Activated CD4-positive, CD25-positive, alpha-beta regulatory T cell treated with anti-CD3 and anti-CD28 coated beads, Interleukin-2, amount 50 U/mL, for 16 hours (primary cell): ENCODE measurements around the gene MFSD2B.
"Not testable (repeated sequence)": the region's sequence is repeated elsewhere in the genome, so short reads cannot be mapped to it uniquely, and the experiment has no call there.

Experiments used
- DNase-seq: peaks from one replicate; pipeline ENCODE4 v3.0.0-alpha.2; 2020; ENCODE audit warnings: low read depth, low spot score

Gene MFSD2B

GRCh38 chr2:24009680-24010476 lies at the start of gene MFSD2B:
TSS of gene MFSD2B (plus strand) at chr2:24010085. CDS start at chr2:24010097, 12 bp downstream.
- DNase-seq: no peak

- no peak for DNase-seq
Observed at GRCh38 chr2:23967846-23968245, 42.0 kb upstream of the MFSD2B start.

DNA sequence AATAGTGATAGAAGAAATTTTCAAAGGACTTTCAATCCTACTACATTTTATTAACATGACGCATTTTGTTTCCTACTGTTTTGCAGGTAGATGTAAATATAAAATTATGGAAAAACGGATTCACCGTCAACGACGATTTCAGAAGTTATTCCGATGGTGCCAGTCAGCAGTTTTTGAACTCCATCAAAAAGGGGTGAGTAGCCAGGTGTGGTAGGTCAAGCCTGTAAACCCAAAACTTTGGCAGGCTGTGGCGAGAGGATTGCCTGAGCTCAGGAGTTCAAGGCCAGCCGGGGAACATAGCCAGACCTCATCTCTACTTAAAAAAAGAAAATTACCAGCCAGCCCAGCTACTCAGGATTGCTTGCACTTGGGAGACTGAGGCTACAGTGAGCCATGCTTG lies 33.0 kb upstream of the MFSD2B start:
- no peak for DNase-seq

- DNase-seq: no peak
Observed at GRCh38 chr2:23988371-23988770, 21.5 kb upstream of the MFSD2B start.

- no peak for DNase-seq
Observed at GRCh38 chr2:23992931-23993330, 17.0 kb upstream of the MFSD2B start.

GRCh38 chr2:23993736-23994269 lies 16.1 kb upstream of the MFSD2B start:
- DNase-seq: no peak

GRCh38 chr2:23994567-23994966 lies 15.3 kb upstream of the MFSD2B start:
- DNase-seq: no peak

DNA sequence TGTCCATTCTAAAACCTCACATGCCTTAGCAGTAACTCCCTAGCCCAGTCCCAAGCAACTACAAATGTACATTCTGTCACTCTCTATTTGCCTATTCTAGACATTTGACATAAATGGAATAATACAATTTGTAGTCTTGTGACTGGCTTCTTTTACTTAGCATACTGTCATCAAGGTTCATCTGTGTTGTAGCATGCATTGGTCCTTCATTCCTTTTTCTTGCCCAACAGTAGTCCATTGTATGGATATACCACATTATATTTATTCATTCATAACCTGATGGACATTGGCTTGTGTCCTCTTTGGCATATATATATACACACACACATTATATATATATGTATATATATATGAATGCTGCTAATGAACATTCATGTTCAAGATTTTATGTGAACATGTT lies 2.2 kb upstream of the MFSD2B start:
- DNase-seq: no peak

DNA sequence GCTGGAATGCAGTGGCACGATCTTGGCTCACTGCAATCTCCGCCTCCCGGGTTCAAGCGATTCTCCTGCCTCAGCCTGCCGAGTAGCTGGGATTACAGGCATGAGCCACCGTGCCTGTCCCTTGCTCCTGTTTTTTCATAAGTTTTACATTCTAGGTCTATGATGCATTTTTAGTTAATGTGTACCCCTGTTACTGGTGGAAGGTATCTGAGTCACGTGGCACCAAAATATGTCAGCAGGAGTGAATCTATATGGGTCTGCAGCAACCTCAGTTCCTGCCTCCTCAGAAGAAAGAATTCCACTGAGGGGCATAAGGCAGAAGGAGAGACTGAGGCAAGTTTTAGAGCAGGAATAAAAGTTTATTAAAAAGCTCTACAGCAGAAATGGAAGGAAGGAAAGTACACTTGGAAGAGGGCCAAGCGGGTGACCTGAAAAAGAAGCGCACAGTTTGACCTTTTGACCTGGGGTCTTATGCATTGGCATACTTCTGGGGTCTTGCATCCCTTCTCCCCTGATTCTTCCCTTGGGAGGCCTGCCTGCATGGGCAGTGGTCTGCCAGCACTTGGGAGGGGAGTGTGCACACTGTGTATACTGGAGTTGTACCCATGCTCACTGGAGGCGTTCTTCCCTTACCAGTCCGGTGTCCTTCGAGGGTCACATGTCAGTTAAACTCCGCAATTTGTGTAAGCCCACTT lies 1.1 kb upstream of the MFSD2B start:
- DNase-seq: no peak

DNA sequence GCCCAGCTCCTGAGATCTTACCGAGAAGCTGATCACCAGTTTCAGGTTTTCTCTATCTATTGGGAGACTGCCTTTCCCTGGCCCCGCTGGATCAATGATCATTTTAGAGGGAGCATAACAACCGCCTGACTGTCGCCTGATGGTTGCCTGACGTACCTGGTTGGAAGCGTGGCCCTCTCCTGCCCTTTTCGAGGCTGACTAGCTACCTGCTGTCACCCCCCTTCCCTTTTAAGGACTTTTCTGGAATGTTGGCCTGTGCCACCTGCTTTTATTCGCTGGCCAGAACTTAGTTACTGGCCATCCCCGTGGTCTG lies 562 bp upstream of the MFSD2B start:
- DNase-seq: no peak

DNA sequence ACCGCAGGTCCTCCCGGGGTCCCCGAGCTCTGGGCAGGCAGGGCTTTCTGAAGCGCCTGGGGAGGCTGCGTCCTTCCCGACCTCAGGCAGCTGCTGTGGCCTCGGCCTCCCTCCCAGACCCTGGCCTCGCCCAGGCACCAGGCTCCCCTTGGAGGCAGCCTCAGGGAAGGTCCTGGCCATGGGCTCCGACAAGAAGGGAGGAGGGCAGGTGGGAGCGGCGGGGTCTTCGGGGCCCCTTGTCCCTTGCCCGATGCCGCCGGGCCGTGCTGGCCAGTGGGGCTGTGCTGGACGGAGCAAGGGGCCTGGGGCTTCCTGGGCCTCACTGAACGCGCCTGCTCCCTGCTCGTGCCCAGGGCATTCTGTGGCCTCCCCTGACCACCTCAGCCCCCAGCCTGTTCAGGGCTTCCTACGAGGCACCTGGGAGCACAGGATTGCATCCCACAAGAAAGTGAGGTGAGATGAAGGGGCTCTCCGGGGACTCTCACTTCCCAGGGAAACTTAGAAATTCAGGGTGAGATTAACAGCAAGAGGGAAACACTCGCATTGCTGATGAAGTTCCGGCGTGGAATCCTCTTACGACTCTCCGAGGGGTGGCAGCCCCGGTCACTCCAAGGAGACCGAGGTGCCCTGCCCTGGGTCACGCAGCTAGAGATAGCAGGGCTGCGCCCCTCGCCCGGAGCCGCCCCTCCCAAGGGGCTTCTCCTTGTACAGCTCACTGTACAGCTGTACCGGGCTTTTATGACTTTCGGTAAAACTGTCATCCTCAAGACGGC lies 778 bp downstream of the MFSD2B start:
- DNase-seq: no peak

DNA sequence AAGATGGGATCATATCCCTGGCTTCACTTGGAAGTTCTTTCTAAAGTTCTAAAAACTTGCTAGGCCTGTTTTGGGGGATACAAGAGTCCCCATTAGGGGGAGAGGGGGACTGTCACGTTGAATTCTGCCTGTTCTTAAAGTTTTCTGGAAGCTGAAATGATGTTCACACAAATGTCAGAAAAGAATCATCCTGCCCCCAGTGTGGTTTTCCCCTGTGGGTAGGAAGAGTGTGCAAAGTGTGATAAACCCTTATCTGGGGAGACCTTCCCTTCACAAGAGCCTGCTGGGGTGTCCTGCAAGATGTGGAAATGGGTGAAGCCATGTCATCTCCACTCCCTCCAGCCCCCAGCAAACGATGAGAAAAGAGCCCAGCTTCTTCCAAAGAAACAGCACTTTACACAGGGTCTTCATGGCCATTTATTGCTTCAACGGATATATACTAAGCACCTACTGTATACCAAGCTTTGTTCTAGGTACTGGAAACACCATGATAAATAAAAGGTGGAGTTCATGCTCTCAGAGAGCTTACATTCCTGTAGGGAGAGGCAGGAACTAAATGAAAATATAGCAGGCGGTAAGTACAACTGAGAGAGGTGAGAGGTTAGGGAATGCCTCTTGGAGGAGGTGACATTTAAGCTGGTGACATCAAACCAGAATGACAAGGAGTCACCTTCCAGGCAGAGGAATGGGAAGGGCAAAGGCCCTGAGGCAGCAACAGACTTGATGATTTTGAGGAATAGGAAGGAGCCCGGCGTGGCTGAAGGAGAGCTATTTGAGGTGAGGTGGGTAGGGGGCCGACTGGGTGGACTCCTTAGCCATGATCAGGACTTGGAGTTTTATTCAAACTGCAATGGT lies 1.6 kb downstream of the MFSD2B start:
- no peak for DNase-seq

DNA sequence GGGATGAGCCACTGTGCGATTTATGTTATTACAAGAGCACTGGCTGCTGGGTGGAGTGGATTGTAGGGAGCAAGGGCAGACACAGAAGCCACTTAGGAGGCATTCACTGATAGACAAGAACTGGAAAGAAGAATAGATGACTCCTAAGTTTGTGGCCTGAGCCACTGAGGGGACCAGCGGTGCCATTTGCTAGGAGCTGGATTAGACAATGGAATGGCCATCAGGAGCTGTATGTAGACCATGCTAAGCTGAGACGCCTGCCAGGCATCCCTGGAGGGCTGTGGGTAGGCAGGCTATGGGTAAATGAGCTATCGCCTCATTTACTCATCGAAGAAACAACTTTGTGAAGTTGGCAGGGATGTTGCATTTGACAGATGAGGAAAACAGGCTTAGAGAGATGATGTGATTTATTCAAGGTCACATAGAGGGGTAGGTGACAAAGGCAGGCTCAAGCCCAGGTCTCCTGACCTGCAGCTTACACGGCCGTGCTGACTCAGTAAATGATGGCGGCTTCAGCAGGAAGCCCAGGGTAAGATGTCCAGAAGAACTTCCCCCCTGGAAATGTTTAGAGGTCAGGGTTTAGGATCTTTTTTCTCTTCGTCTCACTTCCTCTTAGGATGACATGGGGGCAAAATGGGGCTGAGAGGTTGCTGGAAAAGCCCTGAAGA lies 2.8 kb downstream of the MFSD2B start:
- no peak for DNase-seq

GRCh38 chr2:24014902-24015301 lies 5.0 kb downstream of the MFSD2B start:
- not testable (repeated sequence) for DNase-seq

DNA sequence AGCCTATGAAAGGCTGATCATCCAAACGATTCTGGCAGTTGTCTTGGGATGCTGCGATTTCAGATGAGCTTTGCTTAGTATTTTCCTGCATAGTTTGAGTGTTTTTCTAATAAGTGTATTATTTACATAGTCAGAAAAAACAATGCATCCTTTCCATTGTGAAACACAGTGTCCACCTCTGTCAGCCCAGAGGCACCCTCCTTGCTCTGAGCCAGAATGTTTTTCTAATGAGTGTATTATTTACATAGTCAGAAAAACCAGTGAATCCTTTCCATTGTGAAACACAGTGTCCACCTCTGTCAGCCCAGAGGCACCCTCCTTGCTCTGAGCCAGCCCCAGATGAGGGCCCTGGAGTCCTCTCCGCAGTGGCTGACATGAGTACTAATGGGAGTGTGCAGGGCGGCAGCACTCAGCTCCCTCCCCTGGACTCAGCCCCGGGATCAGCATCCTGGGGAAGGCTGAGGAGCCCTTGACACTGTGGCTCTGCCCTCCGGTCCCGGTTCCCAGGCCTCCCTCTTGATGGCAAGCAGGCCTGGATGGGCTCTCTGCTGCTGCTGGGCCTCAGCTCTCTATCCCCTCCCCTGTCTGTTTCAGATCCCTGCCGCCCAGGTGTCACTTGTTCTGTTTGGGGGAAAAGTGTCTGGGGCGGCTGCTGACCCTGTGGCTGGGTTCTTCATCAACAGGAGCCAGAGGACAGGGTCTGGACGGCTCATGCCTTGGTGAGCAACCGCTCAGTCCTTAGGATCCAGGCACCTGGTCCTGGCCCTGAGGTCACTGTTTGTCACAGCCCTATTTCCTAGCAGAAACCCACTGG lies 5.9 kb downstream of the MFSD2B start:
- DNase-seq: no peak

DNA sequence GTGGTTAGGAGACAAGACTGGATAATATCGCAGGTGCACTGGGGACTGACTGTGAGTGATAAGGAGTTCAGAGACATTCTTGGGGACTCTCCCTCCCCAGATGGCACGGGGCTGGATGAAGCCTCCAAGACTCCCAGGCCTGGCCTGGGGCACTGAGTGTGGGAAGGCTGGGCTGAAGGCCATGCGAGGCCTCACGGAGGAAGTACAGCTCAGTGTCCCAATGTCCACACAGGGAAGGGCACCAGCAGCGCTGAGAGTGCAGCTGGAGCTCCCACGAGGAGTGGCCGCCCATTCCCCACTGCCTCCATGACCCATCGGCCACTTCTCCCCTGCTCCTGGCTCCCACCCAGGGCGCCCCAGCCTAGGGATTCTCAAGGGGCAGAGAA lies 6.5 kb downstream of the MFSD2B start:
- no peak for DNase-seq

DNA sequence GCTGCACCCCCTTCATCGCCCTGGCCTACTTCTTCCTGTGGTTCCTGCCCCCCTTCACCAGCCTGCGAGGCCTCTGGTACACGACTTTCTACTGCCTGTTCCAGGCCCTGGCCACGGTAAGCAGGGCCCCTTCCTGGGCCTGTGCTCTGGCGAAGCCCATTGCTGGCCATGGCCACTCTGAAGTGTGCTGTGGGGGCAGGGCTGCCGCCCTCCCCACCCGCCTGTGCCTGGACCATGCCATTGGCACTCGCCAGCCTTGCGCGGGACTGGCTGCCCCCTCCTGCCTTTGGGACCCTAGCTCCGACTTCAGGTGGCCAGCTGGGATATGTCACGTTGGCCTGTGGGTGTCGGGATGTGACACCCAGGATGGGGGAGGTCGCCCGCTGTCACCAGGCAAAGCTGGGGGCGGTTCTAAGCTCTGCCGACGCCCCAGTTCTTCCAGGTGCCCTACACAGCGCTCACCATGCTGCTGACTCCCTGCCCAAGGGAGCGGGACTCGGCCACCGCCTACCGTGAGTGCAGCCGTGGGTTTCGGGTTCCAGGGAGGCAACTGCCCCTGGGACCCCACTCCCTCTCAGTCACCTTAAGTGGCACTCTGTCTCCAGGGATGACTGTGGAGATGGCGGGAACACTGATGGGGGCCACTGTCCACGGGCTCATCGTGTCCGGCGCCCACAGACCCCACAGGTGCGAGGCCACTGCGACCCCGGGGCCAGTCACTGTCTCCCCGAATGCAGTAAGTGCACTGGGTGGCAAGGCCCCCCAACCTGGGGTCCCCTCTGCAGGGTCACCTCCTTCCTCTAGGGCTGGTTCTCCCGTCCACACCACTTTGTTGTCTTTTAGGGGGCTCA lies 7.2 kb downstream of the MFSD2B start:
- no peak for DNase-seq

- no peak for DNase-seq
Observed at GRCh38 chr2:24017711-24018110, 7.8 kb downstream of the MFSD2B start.

GRCh38 chr2:24018241-24018640 lies 8.4 kb downstream of the MFSD2B start:
- DNase-seq: no peak
